Astrocyte of the cerebellum (primary cell): ENCODE data around the gene GCN1.
"Not testable (repeated sequence)": the region's sequence is repeated elsewhere in the genome, so short reads cannot be mapped to it uniquely, and the experiment has no call there.

ENCODE experiments used
- DNase-seq: peaks from one replicate; pipeline ENCODE4 v3.0.0-alpha.2; 2011; ENCODE audit warnings: low read depth
- H3K4me3 ChIP-seq: 2 replicates; pipeline ENCODE4 v1.5.1; 2011; ENCODE audit warnings: mild to moderate bottlenecking, low read depth, low read length, moderate library complexity
- in situ Hi-C: cut with HindIII; loops from 2 replicates; pipeline ENCODE4 v1.10.0; 2017; ENCODE audit warnings: low sequenced_read_pairs
- TF ChIP-seq, protein P1 (sequence below): IDR thresholded peaks from 2 replicates; pipeline ENCODE4 v1.5.1; 2012; ENCODE audit warnings: low read length, low read depth, moderate library complexity, mild to moderate bottlenecking; ENCODE audit errors: missing control alignments

The GCN1 gene

GRCh38 chr12:120196363-120196762, 1.8 kb upstream of the GCN1 start:
- DNase-seq = no peak
- no peak overlapping the region for H3K4me3 ChIP-seq
- in situ Hi-C loops = no loop called here
- TF ChIP-seq, protein P1, sequence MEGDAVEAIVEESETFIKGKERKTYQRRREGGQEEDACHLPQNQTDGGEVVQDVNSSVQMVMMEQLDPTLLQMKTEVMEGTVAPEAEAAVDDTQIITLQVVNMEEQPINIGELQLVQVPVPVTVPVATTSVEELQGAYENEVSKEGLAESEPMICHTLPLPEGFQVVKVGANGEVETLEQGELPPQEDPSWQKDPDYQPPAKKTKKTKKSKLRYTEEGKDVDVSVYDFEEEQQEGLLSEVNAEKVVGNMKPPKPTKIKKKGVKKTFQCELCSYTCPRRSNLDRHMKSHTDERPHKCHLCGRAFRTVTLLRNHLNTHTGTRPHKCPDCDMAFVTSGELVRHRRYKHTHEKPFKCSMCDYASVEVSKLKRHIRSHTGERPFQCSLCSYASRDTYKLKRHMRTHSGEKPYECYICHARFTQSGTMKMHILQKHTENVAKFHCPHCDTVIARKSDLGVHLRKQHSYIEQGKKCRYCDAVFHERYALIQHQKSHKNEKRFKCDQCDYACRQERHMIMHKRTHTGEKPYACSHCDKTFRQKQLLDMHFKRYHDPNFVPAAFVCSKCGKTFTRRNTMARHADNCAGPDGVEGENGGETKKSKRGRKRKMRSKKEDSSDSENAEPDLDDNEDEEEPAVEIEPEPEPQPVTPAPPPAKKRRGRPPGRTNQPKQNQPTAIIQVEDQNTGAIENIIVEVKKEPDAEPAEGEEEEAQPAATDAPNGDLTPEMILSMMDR = no peak

DNA sequence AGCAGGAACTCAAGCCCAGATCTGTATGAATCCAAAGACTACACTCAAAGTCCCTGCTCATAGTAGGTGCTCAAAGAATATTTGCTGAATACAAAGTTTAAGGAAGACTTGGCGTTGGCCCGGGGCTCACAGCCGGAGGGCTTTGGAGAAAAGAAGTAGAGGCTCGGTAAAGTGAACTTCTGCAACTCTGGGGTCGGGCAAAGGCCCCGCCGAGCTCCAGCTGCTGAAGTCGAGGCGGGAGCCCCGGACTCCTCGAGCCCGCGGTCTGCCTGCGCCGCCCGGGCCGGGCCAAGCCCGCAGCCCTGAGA, 335 bp downstream of the GCN1 start:
- no peak for DNase-seq
- in situ Hi-C loops = no loop called here
- H3K4me3 ChIP-seq = peak overlapping the region; percentile 77
- TF ChIP-seq, protein P1 = no peak

DNA sequence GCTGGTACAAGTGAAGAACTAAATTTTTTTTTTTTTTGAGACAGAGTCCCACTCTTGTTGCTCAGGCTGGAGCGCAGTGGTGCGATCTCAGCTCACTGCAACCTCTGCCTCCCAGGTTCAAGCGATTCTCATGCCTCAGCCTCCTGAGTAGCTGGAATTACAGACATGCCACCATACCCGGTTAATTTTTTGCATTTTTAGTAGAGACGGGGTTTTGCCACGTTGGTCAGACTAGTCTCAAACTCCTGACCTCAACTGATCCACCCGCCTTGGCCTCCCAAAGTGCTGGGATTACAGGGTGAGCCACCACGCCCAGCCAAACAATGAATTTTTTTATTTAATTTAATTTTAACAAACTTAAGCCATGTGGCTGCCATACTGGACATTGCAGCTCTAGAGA, 1.2 kb downstream of the GCN1 start:
- in situ Hi-C loops = not testable (repeated sequence)
- H3K4me3 ChIP-seq = peak overlapping the region; percentile 77

GRCh38 chr12:120190985-120191480, 3.5 kb downstream of the GCN1 start:
- in situ Hi-C loops = no loop called here
- no peak overlapping the region for H3K4me3 ChIP-seq
- no peak for DNase-seq
- TF ChIP-seq, protein P1 = no peak

More for the DNA sequence above, 1.2 kb downstream of the GCN1 start:
- not testable (repeated sequence) for DNase-seq

- TF ChIP-seq, protein P1 = no peak
- in situ Hi-C loops = no loop called here
- no peak for DNase-seq
- H3K4me3 ChIP-seq = no peak overlapping the region
Measured at GRCh38 chr12:120190386-120190785, 4.1 kb downstream of the GCN1 start.

DNA sequence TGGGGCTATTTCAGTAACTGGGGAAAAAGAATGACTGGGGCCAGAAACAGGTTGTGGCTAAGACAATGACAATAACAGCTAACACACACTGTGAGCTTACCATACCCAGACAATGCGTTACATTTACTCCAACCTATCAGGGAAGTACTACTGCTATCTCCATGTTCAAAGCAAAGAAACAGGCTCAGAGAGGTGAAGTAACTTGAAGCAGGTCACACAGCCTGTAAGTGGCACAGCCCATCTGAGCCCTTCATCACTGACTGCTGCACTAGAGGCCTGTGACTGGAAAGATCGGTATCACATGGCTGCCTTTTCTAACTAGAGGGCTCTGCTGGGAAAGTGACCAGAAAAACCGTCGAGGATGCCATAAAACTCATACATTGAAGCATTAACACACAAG, 7.9 kb downstream of the GCN1 start:
- no peak overlapping the region for H3K4me3 ChIP-seq
- TF ChIP-seq, protein P1 = no peak
- in situ Hi-C loops = no loop called here

GRCh38 chr12:120183211-120183631, 11.3 kb downstream of the GCN1 start:
- in situ Hi-C loops = no loop called here

More for the DNA sequence above, 7.9 kb downstream of the GCN1 start:
- DNase-seq = no peak

More at GRCh38 chr12:120183211-120183631, 11.3 kb downstream of the GCN1 start:
- DNase-seq = no peak
- TF ChIP-seq, protein P1 = no peak
- no peak overlapping the region for H3K4me3 ChIP-seq
